Measurements from ENCODE around the gene CD300H. TPM values are rescaled to one million over a fixed set of nuclear protein-coding genes. Genes with fewer than 3 reads are reported as not detected.
"Not testable (repeated sequence)": the region's sequence is repeated elsewhere in the genome, so short reads cannot be mapped to it uniquely, and the experiment has no call there.

CD300H gene
- total RNA-seq, 1 donor from 2014 or later: not detected

- intact Hi-C loops (cut with micrococcal nuclease): no loop called here
These were observed 18.4 kb upstream of the CD300H start for GRCh38 chr17:74585711-74586110.

DNA sequence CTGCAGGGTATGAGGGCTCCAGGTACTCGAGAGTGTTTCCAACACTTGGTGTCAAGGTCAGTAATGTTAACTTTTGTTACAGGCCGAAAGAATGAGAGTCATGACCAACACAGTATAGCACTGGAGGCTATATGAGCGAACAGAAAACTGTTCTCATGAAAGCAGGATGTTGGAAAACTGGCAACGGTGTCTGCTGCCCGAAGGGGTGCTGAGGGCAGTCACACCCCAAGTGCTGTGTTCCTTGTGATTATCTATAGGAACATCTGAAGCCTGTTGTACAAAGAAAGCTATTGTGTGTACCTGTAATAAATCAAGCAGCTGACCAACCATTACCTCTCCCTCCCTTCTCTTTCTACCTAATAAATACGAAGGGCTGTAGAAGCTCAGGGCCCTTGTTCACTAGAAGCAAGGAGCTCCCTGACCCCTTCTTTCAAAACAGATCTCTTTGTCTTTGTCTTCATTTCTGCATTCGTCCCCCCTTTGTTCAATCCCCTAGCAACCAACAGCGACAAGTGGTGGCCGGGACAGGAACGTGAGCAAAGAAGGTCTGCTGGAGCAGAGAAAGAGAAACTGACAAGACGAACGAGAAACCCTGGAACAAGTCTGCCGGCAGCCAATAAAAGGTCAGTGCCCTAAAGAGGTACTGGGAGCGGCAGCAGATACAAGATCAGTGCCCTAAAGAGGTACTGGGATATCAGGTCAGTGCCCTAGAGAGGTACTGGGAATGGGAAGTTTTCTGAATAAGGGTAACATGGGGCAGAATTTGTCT lies 17.2 kb upstream of the CD300H start:
- intact Hi-C loops (cut with micrococcal nuclease): no loop called here

DNA sequence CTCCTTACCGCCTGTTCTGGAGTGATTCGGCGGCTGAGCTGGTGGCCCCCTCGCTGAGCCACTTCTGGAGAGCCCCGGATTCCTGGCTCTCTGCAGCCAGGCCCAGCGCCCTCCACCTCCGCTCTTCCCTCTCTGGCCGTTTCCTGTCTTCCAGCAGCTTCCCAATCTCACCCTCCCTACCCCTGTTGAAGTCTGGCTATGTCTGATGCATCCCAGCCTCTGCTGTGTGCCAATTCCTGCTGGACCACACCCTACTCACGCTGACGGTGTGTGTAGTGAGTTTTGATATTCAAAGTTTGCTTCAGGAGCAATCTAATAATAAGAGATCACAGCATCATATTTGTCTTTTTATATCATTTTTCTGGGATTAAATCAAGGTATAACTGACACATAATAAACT lies 15.3 kb upstream of the CD300H start:
- intact Hi-C loops (cut with micrococcal nuclease): no loop called here

DNA sequence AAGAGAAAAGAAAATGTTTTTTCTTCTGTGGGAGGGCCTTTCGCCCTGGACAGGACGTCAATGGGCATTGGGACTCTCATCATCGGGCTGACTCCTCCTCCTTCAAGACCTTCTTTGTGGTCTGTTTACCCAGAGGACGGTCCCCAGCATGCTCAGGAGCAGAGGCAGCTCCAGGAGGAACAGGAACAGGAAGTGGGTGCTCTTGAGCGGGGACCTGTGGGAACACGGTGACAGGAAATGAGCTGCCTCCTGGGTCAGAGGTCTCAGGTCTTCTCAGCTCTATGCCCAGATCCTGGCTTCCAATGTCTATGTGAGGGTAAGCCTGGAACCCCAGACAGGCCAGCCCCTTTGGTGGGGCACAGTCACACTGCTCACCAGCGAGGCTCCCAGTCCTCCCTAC lies 12.6 kb upstream of the CD300H start:
- intact Hi-C loops (cut with micrococcal nuclease): no loop called here

- intact Hi-C loops (cut with micrococcal nuclease): no loop called here
These were observed 11.7 kb upstream of the CD300H start for GRCh38 chr17:74578979-74579378.

GRCh38 chr17:74574489-74575142 lies 7.3 kb upstream of the CD300H start:
- intact Hi-C loops (cut with micrococcal nuclease): no loop called here

GRCh38 chr17:74573635-74574034 lies 6.3 kb upstream of the CD300H start:
- intact Hi-C loops (cut with micrococcal nuclease): not testable (repeated sequence)

DNA sequence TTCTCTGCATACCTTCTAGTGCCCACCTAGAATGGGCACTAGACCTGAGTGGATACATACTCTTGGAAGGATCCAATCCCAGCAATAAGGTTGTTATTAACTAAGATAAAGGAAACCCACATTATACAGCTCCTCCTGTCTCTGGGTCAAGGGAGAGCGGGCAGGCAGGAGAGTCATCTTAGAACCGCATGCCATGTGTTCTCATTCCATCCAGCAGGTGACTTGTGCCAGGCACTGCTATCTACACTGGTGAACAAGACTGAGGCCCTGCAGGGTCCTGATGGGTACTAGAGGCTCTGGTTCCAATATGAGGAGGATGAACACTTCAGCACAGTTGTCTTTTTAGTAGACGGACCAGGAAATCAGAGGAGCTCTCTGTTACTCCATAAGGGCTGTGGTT lies 5.9 kb upstream of the CD300H start:
- intact Hi-C loops (cut with micrococcal nuclease): no loop called here

DNA sequence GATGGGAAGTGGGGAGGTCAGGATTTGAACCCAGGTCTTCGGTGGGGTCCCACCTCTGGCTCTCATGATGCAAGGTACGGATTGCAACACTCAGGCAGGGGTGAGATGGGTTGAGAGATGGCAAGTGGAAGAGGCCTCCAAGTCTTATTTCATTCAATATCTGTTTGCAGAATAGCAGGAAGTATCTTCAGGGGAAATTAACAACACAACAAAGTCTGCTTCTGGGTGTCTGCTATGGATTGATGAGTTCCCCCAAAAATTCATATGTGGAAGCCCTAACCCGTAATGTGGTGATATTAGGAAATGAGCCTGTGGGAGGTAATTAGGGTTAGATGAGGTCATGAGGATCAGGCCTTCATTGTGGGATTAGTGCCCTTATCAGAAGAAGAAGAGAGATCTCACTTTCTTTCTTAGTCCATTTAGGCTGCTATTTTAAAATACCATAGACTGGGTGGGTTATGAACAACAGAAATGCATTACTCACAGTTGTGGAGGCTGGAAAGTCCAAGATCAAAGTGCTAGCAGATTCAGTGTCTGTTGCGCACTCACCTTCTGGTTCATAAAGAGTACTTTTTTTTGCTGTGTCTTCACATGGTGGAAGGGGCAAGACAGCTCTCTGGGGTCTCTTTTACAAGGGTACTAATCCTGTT lies 4.4 kb upstream of the CD300H start:
- intact Hi-C loops (cut with micrococcal nuclease): no loop called here

DNA sequence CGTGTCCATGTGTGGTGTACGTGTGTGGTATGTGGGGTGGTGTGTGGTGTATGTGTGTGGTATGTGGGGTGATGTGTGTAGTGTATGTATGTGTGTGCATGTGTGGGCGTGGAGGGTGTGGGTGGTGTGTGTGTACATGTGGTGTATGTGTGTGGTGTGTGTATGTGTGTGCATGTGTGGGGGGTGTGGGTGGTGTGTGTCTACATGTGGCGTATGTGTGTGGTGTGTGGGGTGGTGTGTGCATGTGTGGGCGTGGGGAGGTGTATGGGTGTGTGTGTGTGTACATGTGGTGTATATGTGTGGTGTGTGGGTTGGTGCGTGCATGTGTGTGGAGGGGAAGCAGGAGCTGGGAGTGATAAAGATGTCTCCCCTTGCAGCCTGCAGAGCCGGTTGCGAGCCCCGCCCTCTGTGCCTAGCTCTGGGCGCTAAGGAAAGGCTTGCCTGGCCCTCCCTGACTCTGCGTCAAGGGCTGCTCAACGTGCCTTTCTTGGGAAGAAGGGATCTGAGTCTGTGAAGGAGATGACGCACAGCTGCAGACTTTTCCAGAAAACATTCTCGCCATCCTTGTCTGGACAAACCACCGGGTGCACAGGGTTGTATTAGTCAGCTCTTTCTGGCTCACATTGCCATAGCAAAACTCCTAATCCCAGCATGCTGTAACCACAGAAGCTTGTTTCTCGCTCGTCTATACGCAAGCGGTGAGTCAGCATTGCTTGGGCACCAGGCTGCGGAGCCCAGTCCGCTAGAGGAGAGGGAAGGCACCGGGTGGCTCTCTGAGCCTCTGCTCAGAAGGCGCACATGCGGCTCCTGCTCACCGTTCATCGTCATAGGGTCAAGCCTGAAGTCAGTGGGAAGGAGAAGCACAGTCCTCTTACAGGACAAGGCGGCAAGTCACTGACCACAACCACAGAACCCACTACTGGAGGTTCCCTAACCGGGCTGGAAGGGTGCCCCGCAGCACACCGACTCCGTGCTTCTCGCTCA lies 2.0 kb upstream of the CD300H start:
- intact Hi-C loops (cut with micrococcal nuclease): no loop called here

DNA sequence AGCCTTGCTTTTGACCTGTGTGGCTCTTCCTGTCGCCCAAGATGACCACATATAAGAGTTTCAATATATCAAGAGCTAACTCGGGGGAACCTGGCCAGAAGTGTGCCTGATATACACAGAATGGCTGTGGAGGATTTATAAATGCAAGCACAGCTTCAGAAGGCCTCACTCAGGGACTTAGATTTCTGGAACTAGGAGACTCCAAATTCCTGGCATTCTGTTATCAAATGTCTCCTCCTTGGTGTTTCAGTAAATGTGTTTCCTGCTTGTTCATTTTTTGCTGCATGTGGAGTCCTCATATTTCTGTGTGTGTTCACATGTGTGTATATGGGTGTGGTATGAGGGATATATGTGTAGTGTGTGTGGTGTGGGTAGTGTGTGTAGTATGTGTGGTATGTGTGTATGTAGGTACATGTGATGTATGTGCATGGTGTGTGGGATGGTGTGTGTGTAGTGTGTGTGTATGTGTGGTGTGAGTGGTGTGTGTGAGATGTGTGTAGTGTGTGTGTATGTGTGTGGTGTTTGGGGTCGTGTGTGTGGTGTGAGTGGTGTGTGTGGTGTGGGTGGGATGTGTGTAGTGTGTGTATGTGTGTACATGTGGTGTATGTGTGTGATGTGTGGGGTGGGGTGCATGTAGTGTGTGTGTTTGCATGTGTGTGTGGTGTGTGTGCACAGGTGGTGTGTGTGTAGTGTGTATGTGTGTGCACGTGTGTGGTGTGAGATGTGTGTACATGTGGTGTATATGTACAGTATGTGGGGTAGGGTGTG lies 981 bp upstream of the CD300H start:
- intact Hi-C loops (cut with micrococcal nuclease): no loop called here

- intact Hi-C loops (cut with micrococcal nuclease): no loop called here
These were observed 1.1 kb downstream of the CD300H start for GRCh38 chr17:74566132-74566753.

DNA sequence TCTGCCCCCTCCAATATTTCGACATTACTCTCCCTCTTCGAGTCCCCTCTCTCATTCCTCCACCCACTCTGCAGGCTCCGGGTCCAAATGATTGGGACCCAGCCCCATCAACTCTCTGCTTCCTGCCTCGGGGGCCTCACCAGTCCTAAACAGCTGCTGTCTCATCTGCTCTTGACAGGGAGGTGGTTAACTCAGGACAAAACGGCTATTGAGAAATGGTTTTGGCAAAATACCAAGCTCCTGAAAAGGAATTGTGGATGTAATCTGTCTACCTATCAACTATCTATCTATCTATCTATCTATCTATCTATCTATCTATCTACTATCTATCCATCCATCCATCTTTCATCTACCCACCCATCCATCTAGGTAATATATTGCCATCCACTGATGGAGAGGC lies 2.2 kb downstream of the CD300H start:
- intact Hi-C loops (cut with micrococcal nuclease): no loop called here

DNA sequence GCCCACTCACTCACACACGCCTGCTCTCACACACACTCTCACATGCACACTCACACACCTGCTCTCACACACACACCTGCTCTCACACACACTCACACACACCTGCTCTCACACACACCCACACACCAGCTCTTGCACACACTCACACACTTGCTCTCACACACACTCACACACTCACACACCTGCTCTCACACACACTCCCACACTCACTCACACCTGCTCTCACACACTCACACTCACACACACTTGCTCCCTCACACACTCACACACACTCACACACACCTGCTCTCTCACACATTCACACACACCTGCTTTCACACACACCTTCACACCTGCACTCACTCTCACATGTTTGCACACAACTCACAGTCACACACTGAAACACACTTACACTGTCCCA lies 4.0 kb downstream of the CD300H start:
- intact Hi-C loops (cut with micrococcal nuclease): no loop called here

GRCh38 chr17:74561586-74561985 lies 5.7 kb downstream of the CD300H start:
- intact Hi-C loops (cut with micrococcal nuclease): no loop called here

DNA sequence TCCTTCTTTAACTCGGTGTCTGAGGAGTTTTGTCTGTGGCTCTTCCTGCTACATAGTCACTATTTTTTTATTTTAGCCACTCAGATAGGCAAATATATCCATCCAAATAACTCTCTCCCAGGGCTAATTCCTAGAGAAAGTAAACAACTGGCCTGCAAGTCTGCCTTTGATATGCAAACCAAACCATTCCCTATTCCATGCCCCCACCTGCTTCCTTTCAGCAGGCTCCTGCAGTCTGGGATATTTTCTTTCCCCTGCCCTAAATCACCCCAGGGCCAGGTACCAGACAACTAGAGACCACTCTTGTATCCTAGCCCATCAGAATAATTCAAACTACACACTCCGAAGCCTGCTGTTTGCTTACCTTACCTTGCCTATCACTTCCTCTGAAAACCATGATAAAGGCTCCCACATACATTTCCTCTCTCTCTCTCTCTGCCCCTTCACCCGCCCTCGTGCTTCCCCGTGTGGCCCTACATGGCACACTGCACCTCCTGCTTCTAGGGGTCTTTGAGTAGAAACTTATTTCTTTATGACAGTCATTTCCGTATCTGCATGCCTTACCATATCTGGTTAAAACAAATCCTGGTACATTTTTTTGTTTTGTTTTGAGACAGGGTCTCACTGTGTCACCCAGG lies 8.3 kb downstream of the CD300H start:
- intact Hi-C loops (cut with micrococcal nuclease): no loop called here

GRCh38 chr17:74558402-74558801 lies 8.9 kb downstream of the CD300H start:
- intact Hi-C loops (cut with micrococcal nuclease): not testable (repeated sequence)

- intact Hi-C loops (cut with micrococcal nuclease): no loop called here
These were observed 11.8 kb downstream of the CD300H start for GRCh38 chr17:74555427-74555940.

DNA sequence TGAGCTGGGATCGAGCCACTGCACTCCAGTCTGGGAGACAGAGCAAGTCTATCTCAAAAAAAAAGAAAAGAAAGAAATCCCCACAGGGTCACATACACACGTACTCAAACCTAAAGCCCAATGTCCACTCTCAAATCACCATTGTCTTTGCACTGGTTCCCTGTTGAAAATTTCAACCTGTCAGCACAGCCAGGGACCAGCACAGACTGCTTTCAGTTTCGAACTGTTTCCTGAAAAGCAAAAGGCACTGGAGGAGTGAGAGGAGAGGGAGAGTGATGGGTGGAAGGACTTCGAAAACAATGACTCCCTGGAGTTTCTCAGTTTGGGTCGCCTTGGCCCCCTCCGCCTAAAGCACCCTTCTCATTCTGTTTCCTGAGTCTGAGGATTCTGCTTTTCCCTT lies 12.4 kb downstream of the CD300H start:
- intact Hi-C loops (cut with micrococcal nuclease): no loop called here
